LoVo (cell line): ENCODE results near the gene CBFB.
"Not testable (repeated sequence)": the region's sequence is repeated elsewhere in the genome, so short reads cannot be mapped to it uniquely, and the experiment has no call there.

Experiments
- DNase-seq: peaks from one replicate; pipeline ENCODE4 v3.0.0-alpha.2; 2016; ENCODE audit warnings: low spot score

CBFB gene

DNA sequence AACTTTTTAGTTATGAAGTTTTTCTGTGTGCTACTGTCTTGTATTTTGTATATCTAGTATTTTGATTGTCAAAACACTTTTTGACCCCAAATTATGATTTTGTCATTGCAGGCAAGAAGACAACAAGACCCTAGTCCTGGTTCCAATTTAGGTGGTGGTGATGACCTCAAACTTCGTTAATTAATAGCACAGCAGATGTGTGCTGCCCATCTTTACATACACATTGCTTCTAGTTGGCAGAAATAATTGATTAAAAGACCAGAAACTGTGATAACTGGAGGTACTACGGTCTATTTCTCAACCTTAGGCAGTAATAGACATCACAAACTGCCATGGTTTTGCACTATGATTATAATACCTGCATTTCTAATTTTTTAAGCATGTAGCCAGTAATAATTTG is 69.7 kb downstream of the CBFB start:
- DNase-seq, result no peak

DNA sequence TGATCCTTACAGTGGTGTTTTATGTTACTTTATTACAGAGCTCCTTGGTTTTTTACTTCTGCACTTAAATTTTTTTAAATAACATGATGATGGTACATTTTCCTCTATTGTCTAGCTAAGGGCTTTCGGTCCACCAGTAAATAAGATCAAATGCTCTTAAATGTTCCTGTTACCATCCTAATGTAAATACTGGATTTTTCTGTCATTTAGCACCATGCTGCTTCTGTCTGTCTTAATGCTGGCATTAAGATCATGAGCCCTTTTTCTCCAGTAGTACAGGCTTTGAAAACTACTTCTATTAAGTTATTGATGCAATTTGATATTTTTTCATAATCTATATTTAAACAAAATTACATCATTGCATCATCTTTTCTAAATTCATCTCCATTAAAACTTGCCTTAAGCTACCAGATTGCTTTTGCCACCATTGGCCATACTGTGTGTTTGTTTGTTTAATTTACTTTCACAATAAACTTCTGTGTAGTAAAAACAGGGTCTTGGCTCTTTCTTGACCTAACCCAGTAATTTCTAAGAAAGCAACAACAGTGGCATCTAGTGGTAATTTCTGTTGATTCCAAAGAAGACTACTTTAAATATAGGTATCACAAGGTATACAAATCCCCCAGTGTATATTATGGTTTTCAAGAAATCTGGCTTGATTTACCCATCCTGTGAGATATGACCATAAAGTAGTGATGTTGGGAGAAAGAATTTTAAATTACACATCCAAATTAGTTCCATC is 71.8 kb downstream of the CBFB start:
- DNase-seq, result no peak

DNA sequence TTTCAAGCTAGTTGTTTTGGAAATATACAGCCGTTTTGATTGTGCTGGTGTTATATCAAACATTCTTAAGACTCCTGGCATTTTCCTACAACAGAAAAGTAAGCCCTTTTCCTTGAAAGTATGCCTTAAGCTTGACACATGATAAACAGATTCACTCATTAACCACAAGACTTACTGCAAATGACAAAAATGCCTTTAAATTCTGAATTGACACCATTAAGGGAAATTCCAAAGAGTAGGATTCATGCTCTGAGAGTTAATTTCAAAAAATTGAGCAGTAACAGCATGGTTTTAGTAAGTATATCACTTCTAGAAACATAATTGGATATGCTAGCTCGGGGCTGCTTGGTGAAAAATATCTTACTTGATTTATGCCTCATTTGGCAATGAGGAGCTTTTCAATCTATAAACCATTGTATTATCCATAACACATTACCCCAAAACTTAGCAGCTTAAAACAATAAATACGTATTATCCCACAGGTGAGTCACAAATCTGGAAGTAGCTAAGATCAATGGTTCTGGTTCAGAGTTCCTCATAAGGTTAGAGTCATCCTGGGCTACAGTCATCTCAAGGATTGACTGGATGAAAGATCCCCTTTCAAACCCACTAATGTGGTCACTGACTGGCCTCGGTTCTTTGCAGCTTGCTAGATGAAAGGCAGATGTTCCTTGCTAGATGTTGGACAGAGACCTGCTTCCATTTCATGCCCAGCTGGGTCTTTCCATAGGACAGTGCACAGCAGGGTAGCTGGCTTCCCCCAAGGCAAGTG is 72.5 kb downstream of the CBFB start:
- DNase-seq, result no peak

DNA sequence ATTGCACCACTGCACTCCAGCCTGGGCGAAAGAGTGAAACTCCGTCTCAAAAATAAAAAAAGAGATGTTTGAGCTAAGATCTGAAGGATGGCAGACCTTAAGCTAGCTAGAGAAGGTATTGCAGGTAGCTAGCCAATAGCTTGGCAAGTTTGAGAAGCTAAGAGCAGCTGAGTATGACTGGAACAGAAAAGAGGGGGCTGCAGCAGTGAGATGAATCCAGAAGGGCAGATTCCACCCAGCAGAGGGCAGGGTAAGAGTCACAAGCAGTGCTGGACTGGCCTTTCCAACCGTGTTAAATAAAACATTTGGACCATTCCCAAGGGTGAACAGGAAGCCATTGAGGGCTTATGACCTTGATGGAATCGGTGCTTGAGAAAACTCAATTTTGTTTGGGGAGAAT is 75.1 kb downstream of the CBFB start:
- DNase-seq, result peak; percentile 7

DNA sequence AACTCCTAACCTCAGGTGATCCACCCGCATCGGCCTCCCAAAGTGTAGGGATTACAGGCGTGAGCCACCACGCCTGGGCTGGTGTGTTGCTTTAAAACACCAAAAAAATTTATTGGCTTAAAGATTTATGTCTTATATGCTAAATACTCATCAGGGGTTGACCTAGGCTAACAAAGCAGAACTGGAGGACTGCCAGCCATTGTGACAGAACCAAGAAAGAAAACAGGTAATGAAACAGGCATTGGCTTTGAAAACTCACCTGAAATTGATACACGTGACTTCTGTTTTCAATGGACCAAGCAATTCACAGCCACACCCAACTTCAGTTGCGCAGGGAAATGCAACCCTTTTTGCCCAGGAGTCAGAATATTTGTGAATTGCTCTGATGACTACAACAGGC is 75.9 kb downstream of the CBFB start:
- DNase-seq, result no peak

DNA sequence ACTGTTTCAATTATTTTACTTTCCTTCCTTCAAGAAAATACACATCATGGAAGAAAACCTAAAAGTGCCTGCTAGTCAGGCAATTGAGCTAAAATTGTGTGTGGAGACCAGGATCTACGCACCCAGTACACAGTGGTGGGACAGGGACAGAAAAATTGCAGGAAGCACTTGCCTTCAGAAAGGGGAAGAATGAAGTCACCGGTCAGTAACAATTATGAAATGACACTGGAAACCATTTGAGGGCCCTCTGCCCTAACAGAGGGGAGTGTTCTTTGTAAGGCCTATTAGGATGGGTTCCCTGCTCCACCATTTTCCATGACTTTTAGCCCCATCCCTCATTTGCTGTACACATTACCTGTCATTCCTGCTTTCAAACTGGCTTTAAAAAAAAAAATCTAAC is 76.3 kb downstream of the CBFB start:
- DNase-seq, result no peak

DNA sequence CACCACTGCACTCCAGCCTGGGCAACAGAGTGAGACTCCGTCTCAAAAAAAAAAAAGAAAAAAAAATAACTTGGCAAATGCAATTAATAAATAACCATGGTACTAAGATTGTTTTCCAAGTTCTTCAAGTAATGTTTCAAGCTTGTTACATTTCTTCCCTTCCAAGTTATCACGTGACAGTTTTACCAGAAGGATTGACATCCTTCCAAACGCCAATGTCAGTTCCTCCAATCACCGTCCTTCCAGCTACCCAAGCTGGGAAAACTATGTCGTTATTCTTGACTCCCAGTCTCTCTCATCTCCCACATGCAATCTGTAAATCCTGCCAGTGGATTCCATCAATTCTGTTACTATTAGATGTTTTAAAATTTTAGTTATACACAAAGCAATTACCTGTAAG is 76.9 kb downstream of the CBFB start:
- no peak for DNase-seq

DNA sequence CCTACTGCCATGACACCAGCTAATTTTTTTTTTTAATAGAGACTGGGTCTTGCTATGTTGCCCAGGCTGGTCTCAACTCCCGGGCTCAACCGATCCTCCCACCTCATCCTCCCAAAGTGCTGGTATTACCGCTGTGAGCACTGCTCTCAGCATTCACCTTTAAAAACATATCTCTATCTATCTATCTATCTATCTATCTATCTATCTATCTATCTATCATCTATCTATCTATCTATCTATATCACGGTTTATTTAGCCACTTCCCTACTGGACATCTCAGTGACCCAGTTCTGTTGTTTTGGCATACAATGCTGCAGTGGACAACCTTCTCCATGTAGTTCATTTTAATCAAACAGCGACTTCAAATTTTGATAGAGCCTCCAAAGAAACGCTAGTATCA is 79.5 kb downstream of the CBFB start:
- DNase-seq, result no peak

DNA sequence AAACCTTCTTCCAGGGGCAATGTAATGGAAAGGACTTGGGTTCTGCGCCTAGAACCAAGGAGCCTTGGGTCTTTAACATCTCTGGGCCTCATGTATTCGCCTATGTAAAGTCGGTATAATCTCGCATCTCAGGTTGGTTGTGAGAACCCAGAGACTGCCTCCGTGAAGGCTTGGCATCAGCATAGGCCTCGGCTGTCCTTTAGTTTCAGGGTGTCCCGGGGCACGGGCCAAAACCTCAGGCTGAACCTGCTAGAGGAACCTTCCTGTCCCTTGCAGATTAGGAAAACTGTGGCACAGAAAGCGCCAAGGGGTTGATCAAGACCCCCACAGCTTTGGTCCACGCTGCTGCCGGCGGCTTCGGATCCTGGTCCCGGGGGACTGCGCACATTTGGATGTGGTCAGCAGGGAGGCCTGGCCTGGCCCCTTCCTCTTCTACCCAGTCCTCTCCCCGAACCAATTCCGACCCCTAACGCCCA is 80.0 kb downstream of the CBFB start:
- no peak for DNase-seq

DNA sequence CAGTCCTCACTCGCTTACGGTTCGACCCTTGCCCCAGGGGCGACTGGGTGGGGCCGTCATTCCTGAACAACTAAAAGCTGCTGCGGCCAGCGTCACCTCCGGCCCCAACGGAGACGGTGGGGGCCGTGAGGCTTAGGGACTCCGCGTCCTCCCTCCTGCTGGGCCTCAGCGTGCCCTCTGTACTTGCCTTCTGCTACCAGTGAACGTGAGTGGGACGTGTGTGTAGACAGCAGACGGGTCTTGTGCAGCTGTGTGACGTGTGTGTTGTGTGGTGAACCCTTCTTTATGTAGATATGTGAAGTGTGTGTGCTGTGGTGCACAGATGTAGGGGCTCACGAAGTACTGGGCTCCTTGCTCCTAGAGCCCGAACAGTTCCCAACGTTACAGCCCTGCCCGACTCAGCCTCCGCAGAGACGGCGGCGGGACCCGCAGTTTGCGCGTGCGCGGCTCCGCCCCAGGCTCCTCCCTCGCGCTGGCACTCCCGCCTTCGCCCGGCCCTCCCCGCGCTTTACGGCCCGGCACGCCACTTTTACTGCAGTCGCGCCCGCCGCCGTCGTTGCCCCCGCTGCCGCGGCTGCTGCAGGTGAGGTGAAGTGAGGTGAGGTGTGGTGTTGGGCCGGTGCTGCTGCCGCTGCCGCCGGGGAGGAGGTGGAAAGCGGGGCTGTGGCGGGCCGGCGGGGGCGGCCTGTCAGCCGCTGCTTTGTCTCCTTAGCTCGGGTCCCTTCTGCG is 80.6 kb downstream of the CBFB start, which contains the start of gene PHAF1:
TSS of gene PHAF1 (plus strand) at position 535 of the 729 bp plus-strand sequence. CDS start 235 bp downstream, outside the sequence.
- DNase-seq, result peak; percentile 95

DNA sequence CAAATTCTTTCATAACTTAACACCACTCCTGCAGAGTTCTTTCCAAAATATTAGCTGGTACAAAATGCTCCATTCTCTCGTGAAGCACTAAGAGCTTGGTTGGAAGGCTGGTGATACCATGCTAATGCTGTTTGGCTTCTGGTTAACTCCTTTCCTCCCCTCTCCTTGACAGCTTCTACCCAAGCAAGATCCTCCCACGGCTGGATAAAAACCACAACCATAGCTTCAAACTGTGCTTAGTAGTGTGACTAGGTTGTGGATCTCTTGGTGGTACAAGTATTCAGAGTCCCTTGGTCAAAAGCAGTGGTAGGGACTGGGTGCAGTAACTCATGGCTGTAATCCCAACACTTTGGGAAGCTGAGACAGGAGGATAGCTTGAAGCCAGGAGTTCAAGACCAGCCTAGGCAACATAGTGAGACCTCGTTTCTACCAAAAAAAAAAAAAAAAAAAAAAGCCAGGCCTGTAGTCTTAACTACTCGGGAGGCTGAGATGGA is 83.0 kb downstream of the CBFB start:
- DNase-seq, result no peak

DNA sequence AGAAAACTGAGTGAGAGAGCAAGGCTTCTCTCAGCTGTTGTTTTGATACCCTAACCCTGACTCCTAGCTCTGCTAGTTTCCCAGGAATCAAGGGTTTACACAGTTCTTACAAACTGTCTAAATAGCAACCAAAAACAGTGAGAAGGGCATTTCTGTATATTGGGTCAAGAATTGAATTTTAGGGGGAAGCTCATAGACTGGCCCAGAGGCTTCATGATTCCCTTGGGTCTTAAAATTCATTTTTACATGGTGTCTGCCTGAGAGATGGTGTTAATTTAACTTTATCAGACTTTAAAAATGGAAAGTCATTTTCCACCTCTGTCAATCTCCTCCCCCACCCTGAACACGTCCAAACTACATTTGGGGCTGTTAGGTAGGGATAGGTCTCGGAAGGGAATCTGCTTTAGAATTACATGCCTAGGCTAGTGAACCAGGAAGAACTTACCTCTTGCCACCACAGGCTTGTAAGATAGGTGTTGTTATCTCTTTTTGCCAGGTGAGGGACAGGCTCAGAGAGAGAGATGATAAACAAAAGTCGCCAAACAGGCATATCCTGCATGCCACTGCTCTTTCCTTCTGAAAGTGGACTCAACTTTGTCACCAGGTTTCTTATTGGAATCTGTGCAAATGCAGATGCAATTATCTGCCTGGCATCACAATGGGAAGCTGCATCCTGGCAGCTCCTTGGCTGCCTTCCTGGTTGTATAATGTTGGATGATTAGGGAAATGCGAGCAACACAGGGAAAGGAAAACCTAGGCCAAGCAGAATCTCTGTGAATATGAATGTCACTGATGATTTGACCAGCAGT is 83.8 kb downstream of the CBFB start:
- peak; percentile 10 for DNase-seq

DNA sequence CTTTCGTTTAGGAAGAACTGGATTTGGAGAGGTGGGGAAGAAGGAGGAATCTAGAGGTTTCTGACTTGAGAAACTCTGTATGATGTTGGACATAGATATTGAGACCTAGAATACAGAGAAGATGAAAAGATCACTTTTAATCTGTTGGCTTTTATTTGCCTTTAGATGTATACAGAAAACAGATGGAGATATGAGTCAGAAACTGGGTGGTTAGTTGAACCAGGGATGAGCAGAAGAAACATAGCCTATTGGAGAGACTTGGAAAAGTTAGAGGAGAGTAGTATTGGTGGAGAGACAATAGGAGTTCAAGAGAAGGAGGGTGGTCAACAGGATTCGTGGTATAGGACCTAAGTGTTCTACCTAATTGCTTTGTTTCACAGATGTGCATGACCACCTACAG is 85.8 kb downstream of the CBFB start:
- no peak for DNase-seq

DNA sequence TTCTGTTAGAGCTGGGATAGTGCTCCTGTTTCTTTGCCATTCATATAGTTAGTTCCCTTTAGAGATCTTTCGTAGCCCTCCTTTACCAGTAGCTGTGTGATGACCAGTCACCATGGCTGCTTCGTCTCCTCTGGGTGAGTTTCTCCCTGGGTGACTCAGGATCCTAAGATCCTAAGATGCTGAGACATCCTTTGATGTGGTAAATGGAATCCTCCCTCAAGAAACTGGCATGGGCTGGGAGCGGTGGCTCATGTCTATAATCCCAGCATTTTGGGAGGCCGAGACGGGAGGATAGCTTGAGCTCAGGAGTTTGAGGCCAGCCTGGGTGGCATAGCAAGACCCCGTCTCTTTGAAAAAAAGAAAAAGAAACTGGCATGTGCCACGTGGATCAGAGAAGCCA is 86.7 kb downstream of the CBFB start:
- DNase-seq, result peak; percentile 53

DNA sequence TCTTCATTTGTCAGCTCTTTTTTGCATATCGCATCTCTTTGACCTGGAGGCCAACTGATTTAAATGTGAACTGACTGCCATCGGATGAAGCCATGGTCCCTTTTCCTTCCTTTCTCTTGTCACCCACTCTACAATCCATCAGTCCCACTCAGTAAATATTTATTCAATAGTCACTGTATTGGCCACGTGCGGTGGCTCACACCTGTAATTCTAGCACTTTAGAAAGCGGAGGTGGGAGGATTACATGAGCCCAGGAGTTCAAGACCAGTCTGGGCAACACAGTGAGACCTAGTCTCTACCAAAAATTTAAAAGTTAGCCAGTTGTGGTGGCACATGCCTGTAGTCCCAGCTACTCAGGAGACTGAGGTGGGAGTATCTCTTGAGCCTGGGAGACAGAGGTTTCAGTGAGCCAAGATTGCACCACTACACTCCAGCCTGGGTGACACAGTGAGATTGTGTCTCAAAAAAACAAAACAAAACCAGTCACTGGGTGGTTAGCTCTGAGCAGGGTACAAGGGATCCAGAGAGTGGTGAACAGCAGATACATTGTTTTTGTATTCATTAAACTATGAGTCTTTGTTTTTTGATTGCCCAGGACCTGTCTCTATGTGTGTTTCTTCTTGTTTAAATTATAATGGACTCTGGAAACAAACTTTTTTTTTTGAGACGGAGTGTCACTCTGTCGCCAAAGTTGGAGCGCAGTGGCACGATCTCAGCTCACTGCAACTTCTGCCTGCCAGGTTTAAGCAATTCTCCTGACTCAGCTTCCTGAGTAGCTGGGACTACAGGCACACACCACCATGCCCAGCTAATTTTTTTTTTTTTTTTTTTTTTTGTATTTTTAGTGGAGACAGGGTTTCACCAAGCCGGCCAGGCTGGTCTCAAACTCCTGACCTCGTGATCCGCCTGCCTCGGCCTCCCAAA is 87.7 kb downstream of the CBFB start:
- no peak for DNase-seq

DNA sequence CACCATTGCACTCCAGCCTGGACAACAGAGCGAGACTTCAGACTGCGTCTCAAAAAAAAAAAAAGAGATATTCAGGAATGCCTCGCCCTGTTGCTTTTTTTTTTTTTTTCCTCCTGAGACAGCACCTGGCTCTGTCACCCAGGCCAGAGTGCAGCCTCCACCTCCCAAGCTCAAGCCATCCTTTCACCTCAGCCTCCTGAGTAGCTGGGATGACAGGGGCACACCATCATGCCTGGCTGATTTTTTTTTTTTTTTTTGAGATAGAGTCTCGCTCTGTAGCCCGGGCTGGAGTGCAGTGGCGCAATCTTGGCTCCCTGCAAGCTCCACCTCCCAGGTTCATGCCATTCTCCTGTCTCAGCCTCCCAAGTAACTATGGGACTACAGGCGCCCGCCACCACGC is 88.8 kb downstream of the CBFB start:
- no peak for DNase-seq

DNA sequence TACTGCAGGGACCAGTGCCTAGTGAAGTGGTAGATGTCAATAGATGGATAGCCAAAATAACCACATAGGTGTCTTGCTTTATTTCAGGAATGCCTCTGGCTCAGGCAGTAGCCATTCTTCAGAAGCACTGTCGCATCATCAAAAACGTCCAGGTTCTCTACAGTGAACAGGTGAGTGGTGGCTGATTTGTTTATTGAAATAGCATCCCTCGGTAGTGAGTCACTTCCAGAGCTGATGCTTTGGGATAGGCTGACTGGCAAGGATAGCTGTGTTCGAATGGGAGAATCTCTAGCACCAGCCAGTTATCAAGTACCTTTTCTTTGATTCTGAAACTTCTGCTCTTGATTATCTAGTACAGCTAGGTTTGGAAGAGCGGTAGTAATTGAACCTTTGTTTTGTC is 91.1 kb downstream of the CBFB start:
- DNase-seq, result no peak

DNA sequence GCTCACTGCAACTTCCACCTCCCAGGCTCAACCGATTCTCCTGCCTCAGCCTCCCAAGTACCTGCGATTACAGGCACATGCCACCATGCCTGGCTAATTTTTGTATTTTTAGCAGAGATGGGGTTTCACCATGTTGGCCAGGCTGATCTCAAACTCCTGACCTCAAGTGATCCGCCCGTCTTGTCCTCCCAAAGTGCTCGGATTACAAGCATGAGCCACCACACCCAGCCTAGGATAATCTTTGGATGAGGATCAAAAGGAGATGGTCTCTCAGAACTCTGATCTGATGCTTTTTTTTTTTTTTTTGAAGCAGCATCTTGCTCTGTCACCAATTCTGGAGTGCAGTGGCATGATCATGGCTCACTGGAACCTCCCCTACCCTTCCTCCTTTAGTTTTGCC is 93.8 kb downstream of the CBFB start:
- DNase-seq, result not testable (repeated sequence)

DNA sequence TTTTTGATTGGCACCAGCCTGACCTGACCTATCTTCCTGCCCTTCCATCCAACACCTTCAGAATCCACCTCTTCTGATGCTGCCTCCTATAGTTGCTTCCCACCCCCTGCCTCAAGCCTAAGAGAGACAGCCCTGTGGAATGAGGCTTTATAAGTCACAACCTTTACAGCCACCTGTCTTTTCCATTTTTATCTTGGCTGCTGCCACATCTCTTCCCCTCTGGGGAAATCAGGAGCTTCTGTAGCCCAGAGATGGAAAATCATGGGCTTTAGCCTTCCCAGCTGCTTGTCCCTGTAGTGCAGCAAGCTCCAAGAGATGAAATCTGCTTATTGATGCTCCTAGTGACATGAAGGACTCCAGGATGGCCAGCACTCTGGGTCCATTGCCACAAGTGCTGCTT is 99.5 kb downstream of the CBFB start:
- no peak for DNase-seq

DNA sequence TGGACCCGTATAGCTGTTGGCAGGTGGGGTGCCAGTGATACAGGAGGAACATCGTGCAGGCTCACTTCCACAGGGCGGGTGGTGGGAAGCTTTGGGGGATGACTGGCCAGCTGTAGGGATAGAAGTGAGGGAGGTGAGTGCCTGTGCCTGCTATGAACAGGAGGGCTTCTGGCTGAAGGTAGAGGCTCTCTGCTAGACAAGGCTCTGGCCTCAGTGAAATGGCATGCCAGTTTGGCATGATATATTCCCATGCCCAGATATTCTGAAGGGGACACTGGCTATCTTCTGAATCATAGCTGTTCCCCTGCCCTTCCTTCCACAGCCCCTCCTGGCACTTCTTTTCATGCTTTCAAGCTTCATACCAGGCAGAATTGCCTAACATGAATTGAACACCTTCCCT is 99.9 kb downstream of the CBFB start:
- DNase-seq, result no peak

DNA sequence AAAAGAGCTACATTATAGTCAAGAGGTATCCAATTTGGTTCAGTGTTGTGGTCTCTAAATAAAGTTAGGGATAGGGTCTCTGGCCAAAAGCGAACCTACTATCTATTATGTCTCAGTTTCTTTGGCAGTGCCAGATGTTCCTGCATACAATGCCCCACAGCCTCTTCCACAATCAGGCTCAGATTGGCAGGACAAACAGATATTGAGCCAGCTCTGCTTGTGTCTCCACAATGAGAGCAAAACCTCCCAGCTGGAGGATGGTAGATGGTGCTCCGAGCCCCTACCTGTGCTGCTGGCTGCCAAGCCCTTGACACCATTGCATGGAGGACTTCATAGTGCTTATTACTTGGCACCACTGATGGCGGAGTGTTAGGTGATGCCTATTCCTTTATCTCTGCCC is 100.5 kb downstream of the CBFB start:
- no peak for DNase-seq
